GM06990 (cell line): ENCODE data around the gene OR13C2.
"Not testable (repeated sequence)": the region's sequence is repeated elsewhere in the genome, so short reads cannot be mapped to it uniquely, and the experiment has no call there.

Experiments
- DNase-seq: peaks from one replicate; pipeline ENCODE4 v3.0.0-alpha.2; 2011; ENCODE audit not compliant: insufficient read length; ENCODE audit errors: extremely low read depth
- H3K27me3 ChIP-seq: replicated peaks from 2 replicates; pipeline ENCODE4 v1.6.0; 2011; ENCODE audit warnings: low read length; ENCODE audit not compliant: control insufficient read depth, insufficient read depth
- H3K36me3 ChIP-seq: 2 replicates; pipeline ENCODE4 v1.5.1; 2011; ENCODE audit warnings: low read length; ENCODE audit not compliant: control insufficient read depth, insufficient read depth
- H3K4me3 ChIP-seq: replicated peaks from 2 replicates; pipeline ENCODE4 v1.5.1; 2011; ENCODE audit warnings: low read depth, mild to moderate bottlenecking, control low read depth, low read length
- CTCF ChIP-seq: IDR thresholded peaks from 2 replicates; pipeline ENCODE4 v1.5.1; 2011; ENCODE audit warnings: low read length, control low read depth, mild to moderate bottlenecking, inconsistent platforms; ENCODE audit not compliant: insufficient read depth, poor library complexity, severe bottlenecking

The OR13C2 gene

DNA sequence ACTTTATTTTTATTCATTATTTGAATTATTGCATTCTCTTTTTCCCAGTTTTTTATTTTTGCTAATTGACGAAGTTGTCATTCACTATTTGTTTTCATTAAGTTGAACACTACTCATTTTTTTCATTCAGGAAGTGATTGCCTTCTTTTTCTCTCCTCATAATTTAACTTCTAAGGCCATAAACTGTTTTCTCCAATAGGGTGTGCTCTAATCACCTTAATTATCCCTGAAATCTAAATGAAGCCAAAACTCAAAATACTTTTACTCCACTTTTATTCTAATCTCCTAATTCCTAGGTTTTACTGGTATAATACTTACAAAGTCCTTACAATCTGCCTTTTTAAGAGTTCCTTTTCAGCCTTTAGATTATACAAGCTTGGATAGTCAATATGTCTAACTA is 2.9 kb upstream of the OR13C2 start:
- no peaks in the 10 kb centered on the region for H3K27me3 ChIP-seq
- DNase-seq, result no peak
- H3K4me3 ChIP-seq, result no peak overlapping the region
- peak; percentile 16 for TF ChIP-seq CTCF
- H3K36me3 ChIP-seq, result no peaks in the 10 kb centered on the region

GRCh38 chr9:104606152-104606551 is 725 bp upstream of the OR13C2 start:
- DNase-seq, result no peak
- no peaks in the 10 kb centered on the region for H3K27me3 ChIP-seq
- TF ChIP-seq CTCF, result no peak

DNA sequence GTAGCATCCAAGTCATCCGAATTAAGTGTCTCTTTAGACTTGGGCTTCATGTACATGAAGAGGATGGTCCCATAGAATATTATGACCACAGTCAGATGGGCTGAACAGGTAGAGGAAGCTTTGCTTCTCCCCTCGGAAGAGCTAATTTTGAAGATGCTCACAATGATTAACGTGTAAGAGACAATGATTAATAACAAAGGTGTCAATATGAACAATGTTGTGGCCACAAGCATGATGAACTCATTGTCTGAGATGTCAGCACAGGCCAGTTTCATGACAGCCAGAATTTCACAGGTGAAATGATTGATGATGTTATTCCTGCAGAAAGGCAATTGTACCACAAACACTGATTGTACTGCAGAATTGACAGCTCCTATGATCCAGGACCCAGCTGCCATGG is 626 bp downstream of the OR13C2 start:
- Histone ChIP-seq H3K27me3 (no peaks in the 10 kb centered on the region), H3K36me3 (no peaks in the 10 kb centered on the region), H3K4me3 (no peak overlapping the region)
- TF ChIP-seq CTCF, result no peak
- no peak for DNase-seq

More at GRCh38 chr9:104606152-104606551, 725 bp upstream of the OR13C2 start:
- Histone ChIP-seq H3K4me3 (no peak overlapping the region), H3K36me3 (no peaks in the 10 kb centered on the region)

DNA sequence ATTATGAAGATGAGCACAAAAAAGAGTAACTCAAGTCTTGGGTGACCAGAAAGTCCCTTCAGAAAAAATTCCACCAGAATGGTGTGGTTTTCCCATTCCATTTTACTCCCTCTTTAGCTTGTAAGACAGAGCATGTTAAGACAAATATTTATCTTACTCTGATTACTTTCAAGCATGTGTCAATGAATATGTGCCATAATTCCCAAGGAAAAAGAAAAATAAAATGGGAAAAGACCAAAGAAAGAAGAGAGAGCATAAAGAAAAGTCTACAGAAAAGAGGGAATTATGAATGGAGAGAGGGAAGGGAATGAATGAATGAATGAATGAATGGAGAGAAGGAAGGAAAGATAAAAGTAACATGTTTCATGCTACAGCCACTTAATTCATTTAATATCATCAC is 6.1 kb downstream of the OR13C2 start, which contains the start of gene OR13C5:
Gene OR13C5 (minus strand): TSS at position 101 of the 400 bp plus-strand sequence. CDS start 0 bp downstream, at position 101.
- not testable (repeated sequence) for H3K4me3 ChIP-seq, H3K36me3 ChIP-seq, DNase-seq, H3K27me3 ChIP-seq

DNA sequence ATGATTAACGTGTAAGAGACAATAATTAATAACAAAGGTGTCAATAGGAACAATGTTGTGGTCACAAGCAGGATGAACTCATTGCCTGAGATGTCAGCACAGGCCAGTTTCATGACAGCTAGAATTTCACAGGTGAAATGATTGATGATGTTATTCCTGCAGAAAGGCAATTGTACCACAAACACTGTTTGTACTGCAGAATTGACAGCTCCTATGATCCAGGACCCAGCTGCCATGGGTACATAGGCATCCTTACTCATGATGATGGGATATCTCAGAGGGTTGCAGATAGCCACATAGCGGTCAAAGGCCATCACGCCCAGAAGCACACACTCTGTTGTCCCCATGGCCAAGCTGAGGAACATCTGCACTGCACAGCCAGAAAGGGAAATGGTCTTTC is 6.7 kb downstream of the OR13C2 start:
- not testable (repeated sequence) for H3K4me3 ChIP-seq, H3K27me3 ChIP-seq, DNase-seq, H3K36me3 ChIP-seq

DNA sequence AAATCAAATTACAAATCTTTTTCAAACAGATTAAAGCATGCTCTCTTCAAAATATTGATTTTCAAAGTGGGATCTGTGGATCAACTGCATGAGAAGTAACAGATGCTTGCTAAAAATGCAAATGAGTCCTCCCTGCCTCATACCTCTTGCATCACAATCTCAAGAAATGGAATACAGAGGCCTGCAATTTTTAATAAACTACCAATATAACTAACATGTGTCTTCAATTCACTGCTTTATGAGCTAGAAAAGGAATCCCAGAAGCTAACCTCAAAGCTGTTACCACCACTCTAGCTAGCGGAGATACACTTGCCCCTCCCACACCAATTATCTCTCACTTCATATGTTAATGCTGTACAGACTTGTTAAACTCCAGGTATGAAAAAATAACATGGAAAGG is 15.8 kb downstream of the OR13C2 start:
- no peak for DNase-seq
- Histone ChIP-seq H3K36me3 (no peaks in the 10 kb centered on the region), H3K27me3 (no peaks in the 10 kb centered on the region), H3K4me3 (no peak overlapping the region)
- no peak for TF ChIP-seq CTCF

DNA sequence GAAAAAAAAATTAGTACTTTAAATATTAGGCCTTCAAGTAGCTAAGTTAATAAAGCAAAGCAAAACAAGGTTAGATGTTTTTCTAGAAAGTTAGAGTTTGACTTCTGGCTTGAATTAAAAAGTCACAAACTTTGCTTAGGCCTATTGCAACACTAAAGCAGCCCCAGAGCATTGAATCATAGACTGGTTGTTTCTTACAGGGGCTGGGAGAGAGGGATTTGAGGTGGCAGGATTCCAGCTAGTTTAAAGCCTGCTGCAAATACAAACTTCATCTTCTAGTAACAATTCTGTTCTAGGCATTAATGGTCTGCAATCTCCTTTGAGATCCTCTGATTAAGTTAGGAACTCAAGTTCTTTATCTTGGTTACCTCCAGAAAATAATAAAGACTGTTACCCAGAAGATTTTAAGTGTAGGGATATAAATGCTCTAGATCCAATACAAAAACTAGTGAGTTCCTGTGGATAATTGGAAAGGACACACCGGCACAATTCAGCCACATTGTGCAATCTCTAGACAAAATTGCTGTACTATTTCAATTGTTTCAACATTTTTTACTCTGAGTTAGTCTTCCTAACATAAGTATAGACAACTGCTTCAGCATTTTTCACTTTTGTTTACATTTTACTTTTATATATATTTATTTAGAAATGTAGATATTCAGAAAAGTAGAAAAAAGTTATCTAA is 18.8 kb downstream of the OR13C2 start:
- DNase-seq, result no peak
- Histone ChIP-seq H3K27me3 (no peaks in the 10 kb centered on the region), H3K4me3 (no peak overlapping the region), H3K36me3 (no peaks in the 10 kb centered on the region)
- TF ChIP-seq CTCF, result no peak
